Prostate gland (tissue), 2 donors: ENCODE data around the gene MEF2D.

Source experiments
- POLR2A ChIP-seq: fragments of 450-650 bp; IDR thresholded peaks from one replicate; pipeline ENCODE4 v1.6.1; 2016; ENCODE audit warnings: antibody characterized with exemption, mild to moderate bottlenecking
- POLR2AphosphoS5 ChIP-seq: sonication (generic); formaldehyde crosslinking; IDR thresholded peaks from one replicate; pipeline ENCODE4 v1.6.1; 2017; ENCODE audit warnings: antibody characterized with exemption
- TF ChIP-seq, protein P1 (sequence below), 4 experiments: fragments of 200-600 bp in 2 of 4; fragments of 450-650 bp in 2 of 4; sonication (generic) in 2 of 4; IDR thresholded peaks; 1 replicate in 3 of 4; 2 replicates in 1 of 4; pipeline ENCODE4 v1.5.1; 2016 to 2019; ENCODE audit warnings: antibody characterized with exemption in 4 of 4, mild to moderate bottlenecking in 2 of 4, moderate library complexity in 2 of 4

DNA sequence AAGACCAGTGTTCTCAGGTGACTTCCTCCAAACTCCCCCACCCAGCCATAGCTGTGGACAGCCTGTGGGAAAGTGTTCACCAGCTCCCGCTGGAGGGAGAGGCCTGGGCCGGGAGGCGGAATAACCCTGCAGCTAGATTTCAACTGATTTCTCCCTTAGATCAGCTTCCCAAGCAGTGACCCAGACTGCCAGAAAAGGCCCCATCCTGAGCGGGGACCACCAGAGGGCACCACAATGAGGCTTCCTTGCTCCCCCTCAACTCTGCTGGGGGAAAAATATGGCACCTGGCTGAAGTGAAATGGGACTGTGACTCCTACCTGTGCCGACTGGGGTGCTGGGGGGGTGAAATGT lies 80.7 kb downstream of the MEF2D start:
- TF ChIP-seq, protein P1, sequence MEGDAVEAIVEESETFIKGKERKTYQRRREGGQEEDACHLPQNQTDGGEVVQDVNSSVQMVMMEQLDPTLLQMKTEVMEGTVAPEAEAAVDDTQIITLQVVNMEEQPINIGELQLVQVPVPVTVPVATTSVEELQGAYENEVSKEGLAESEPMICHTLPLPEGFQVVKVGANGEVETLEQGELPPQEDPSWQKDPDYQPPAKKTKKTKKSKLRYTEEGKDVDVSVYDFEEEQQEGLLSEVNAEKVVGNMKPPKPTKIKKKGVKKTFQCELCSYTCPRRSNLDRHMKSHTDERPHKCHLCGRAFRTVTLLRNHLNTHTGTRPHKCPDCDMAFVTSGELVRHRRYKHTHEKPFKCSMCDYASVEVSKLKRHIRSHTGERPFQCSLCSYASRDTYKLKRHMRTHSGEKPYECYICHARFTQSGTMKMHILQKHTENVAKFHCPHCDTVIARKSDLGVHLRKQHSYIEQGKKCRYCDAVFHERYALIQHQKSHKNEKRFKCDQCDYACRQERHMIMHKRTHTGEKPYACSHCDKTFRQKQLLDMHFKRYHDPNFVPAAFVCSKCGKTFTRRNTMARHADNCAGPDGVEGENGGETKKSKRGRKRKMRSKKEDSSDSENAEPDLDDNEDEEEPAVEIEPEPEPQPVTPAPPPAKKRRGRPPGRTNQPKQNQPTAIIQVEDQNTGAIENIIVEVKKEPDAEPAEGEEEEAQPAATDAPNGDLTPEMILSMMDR (IDR thresholded peaks at IDR 0.05): no peak
- no peak for TF ChIP-seq POLR2A
- TF ChIP-seq POLR2AphosphoS5: no peak
